ENCODE data around the gene LAS1L. TPM values are rescaled to one million over a fixed set of nuclear protein-coding genes. Genes with fewer than 3 reads are reported as not detected.
"Not testable (repeated sequence)": the region's sequence is repeated elsewhere in the genome, so short reads cannot be mapped to it uniquely, and the experiment has no call there.

Gene LAS1L
- total and polyA plus RNA-seq, 7 experiments from 2014 or later, result 37.2 to 50.2 (median 44.9) TPM

- intact Hi-C loops (cut with micrococcal nuclease), result no loop called here
- H3K27ac Mint-ChIP-seq, result no peak overlapping the region
- H3K9me3 Mint-ChIP-seq, result no peaks in the 10 kb centered on the region
These were observed 32.0 kb downstream of the LAS1L start for GRCh38 chrX:65502618-65503017.

GRCh38 chrX:65493431-65493830 lies 41.2 kb downstream of the LAS1L start:
- Histone ChIP-seq H3K4me3 (ENCODE audit: low read length) (no peak overlapping the region), H3K36me3 (ENCODE audit: control insufficient read depth in 2 of 3, insufficient read depth in 3 of 3, low read length in 3 of 3) (no peaks in the 10 kb centered on the region), H3K9me3 (ENCODE audit: control insufficient read depth in 2 of 3, low read length in 3 of 3) (no peaks in the 10 kb centered on the region), H3K27ac (ENCODE audit: low read depth, low read length) (no peak overlapping the region), H3K4me1 (ENCODE audit: control insufficient read depth in 2 of 2, insufficient read depth in 2 of 2, low read length in 2 of 2) (no peaks in the 10 kb centered on the region), H3K27me3 (ENCODE audit: control insufficient read depth in 2 of 2, insufficient read depth in 2 of 2, low read length in 2 of 2) (no peaks in the 10 kb centered on the region)
- H3K9me3 Mint-ChIP-seq, result no peaks in the 10 kb centered on the region
- no peak overlapping the region for H3K27ac Mint-ChIP-seq
- POLR2A ChIA-PET, result no interaction called here
- peaks cover 0 to 7% (median 0%) of the 10 kb centered on the region in 5 donors for H3K36me3 Mint-ChIP-seq
- no peak for ATAC-seq
- H3K4me3 Mint-ChIP-seq, result no peak overlapping the region
- CTCF ChIA-PET, result no interaction called here
- intact Hi-C loops (cut with micrococcal nuclease), result no loop called here
- H3K4me1 Mint-ChIP-seq, result no peaks in the 10 kb centered on the region
- DNase-seq, result no peak
- no peaks in the 10 kb centered on the region for H3K27me3 Mint-ChIP-seq

More at GRCh38 chrX:65502618-65503017, 32.0 kb downstream of the LAS1L start:
- ATAC-seq (no peak), DNase-seq (no peak)
- H3K4me3 ChIP-seq (ENCODE audit: low read length), result no peak overlapping the region
- Mint-ChIP-seq H3K27me3 (no peaks in the 10 kb centered on the region), H3K4me3 (no peak overlapping the region), H3K36me3 (peaks cover 0 to 5% (median 0%) of the 10 kb centered on the region in 5 donors), H3K4me1 (no peaks in the 10 kb centered on the region)
- H3K27me3 ChIP-seq (ENCODE audit: control insufficient read depth in 2 of 2, insufficient read depth in 2 of 2, low read length in 2 of 2), result no peaks in the 10 kb centered on the region
- no peaks in the 10 kb centered on the region for H3K36me3 ChIP-seq (ENCODE audit: control insufficient read depth in 2 of 3, insufficient read depth in 3 of 3, low read length in 3 of 3)
- no peaks in the 10 kb centered on the region for H3K9me3 ChIP-seq (ENCODE audit: control insufficient read depth in 2 of 3, low read length in 3 of 3)
- H3K4me1 ChIP-seq (ENCODE audit: control insufficient read depth in 2 of 2, insufficient read depth in 2 of 2, low read length in 2 of 2), result no peaks in the 10 kb centered on the region
- ChIA-PET CTCF (no interaction called here), POLR2A (interaction anchor here (0.6 kb wide), 1 partner anchor 15 kb away, joined by 3 read pairs; no protein-coding TSS in a partner anchor)
- H3K27ac ChIP-seq (ENCODE audit: low read depth, low read length), result no peak overlapping the region

- intact Hi-C loops (cut with micrococcal nuclease), result no loop called here
- ATAC-seq (no peak), DNase-seq (no peak)
- H3K4me3 Mint-ChIP-seq, result no peak overlapping the region
- H3K4me1 Mint-ChIP-seq, result no peaks in the 10 kb centered on the region
- ChIA-PET CTCF (no interaction called here), POLR2A (no interaction called here)
- H3K27me3 ChIP-seq (ENCODE audit: control insufficient read depth in 2 of 2, insufficient read depth in 2 of 2, low read length in 2 of 2), result no peaks in the 10 kb centered on the region
- H3K4me1 ChIP-seq (ENCODE audit: control insufficient read depth in 2 of 2, insufficient read depth in 2 of 2, low read length in 2 of 2), result no peaks in the 10 kb centered on the region
- no peaks in the 10 kb centered on the region for H3K9me3 ChIP-seq (ENCODE audit: control insufficient read depth in 2 of 3, low read length in 3 of 3)
- no peaks in the 10 kb centered on the region for H3K27me3 Mint-ChIP-seq
- no peak overlapping the region for H3K4me3 ChIP-seq (ENCODE audit: low read length)
- no peak overlapping the region for H3K27ac Mint-ChIP-seq
- no peaks in the 10 kb centered on the region for H3K9me3 Mint-ChIP-seq
- H3K27ac ChIP-seq (ENCODE audit: low read depth, low read length), result no peak overlapping the region
- no peaks in the 10 kb centered on the region for H3K36me3 ChIP-seq (ENCODE audit: control insufficient read depth in 2 of 3, insufficient read depth in 3 of 3, low read length in 3 of 3)
- H3K36me3 Mint-ChIP-seq, result peaks cover 0 to 7% (median 0%) of the 10 kb centered on the region in 5 donors
These were observed 43.0 kb downstream of the LAS1L start for GRCh38 chrX:65491620-65492019.

- H3K27ac Mint-ChIP-seq, result peak overlapping the region in 2 of 9 donors; percentile 5 to 44
- Histone ChIP-seq H3K9me3 (ENCODE audit: control insufficient read depth in 2 of 3, low read length in 3 of 3) (no peaks in the 10 kb centered on the region), H3K27me3 (ENCODE audit: control insufficient read depth in 2 of 2, insufficient read depth in 2 of 2, low read length in 2 of 2) (no peaks in the 10 kb centered on the region), H3K4me3 (ENCODE audit: low read length) (no peak overlapping the region), H3K27ac (ENCODE audit: low read depth, low read length) (no peak overlapping the region), H3K36me3 (ENCODE audit: control insufficient read depth in 2 of 3, insufficient read depth in 3 of 3, low read length in 3 of 3) (no peaks in the 10 kb centered on the region), H3K4me1 (ENCODE audit: control insufficient read depth in 2 of 2, insufficient read depth in 2 of 2, low read length in 2 of 2) (no peaks in the 10 kb centered on the region)
- DNase-seq (no peak), ATAC-seq (no peak)
- intact Hi-C loops (cut with micrococcal nuclease), result no loop called here
- no peak overlapping the region for H3K4me3 Mint-ChIP-seq
- H3K9me3 Mint-ChIP-seq, result no peaks in the 10 kb centered on the region
- H3K4me1 Mint-ChIP-seq, result no peaks in the 10 kb centered on the region
- ChIA-PET POLR2A (no interaction called here), CTCF (no interaction called here)
- peaks cover 0 to 7% (median 0%) of the 10 kb centered on the region in 5 donors for H3K36me3 Mint-ChIP-seq
- H3K27me3 Mint-ChIP-seq, result no peaks in the 10 kb centered on the region
These were observed 46.1 kb downstream of the LAS1L start for GRCh38 chrX:65488495-65488894.

- POLR2A ChIA-PET, result no interaction called here
- DNase-seq (no peak), ATAC-seq (no peak)
- Histone ChIP-seq H3K27ac (ENCODE audit: low read depth, low read length) (no peak overlapping the region), H3K36me3 (ENCODE audit: control insufficient read depth in 2 of 3, insufficient read depth in 3 of 3, low read length in 3 of 3) (no peaks in the 10 kb centered on the region), H3K9me3 (ENCODE audit: control insufficient read depth in 2 of 3, low read length in 3 of 3) (no peaks in the 10 kb centered on the region), H3K4me1 (ENCODE audit: control insufficient read depth in 2 of 2, insufficient read depth in 2 of 2, low read length in 2 of 2) (no peaks in the 10 kb centered on the region), H3K4me3 (ENCODE audit: low read length) (no peak overlapping the region), H3K27me3 (ENCODE audit: control insufficient read depth in 2 of 2, insufficient read depth in 2 of 2, low read length in 2 of 2) (no peaks in the 10 kb centered on the region)
- H3K36me3 Mint-ChIP-seq, result peaks cover 0 to 26% (median 22%) of the 10 kb centered on the region in 5 donors
- no peaks in the 10 kb centered on the region for H3K4me1 Mint-ChIP-seq
- H3K27me3 Mint-ChIP-seq, result no peaks in the 10 kb centered on the region
- no peak overlapping the region for H3K4me3 Mint-ChIP-seq
- intact Hi-C loops (cut with micrococcal nuclease), result no loop called here
- peaks cover 0 to 16% (median 5%) of the 10 kb centered on the region in 11 donors for H3K9me3 Mint-ChIP-seq
- no peak overlapping the region for H3K27ac Mint-ChIP-seq
- CTCF ChIA-PET, result no interaction called here
These were observed 53.6 kb downstream of the LAS1L start for GRCh38 chrX:65480960-65481359.

- H3K27ac ChIP-seq (ENCODE audit: low read depth, low read length); H3K36me3 ChIP-seq (ENCODE audit: control insufficient read depth in 2 of 3, insufficient read depth in 3 of 3, low read length in 3 of 3); CTCF ChIA-PET; H3K9me3 ChIP-seq (ENCODE audit: control insufficient read depth in 2 of 3, low read length in 3 of 3); ATAC-seq; H3K27me3 Mint-ChIP-seq; H3K4me3 Mint-ChIP-seq; H3K27ac Mint-ChIP-seq; H3K4me1 ChIP-seq (ENCODE audit: control insufficient read depth in 2 of 2, insufficient read depth in 2 of 2, low read length in 2 of 2); DNase-seq; POLR2A ChIA-PET; H3K4me3 ChIP-seq (ENCODE audit: low read length); H3K4me1 Mint-ChIP-seq; H3K27me3 ChIP-seq (ENCODE audit: control insufficient read depth in 2 of 2, insufficient read depth in 2 of 2, low read length in 2 of 2); intact Hi-C loops (cut with micrococcal nuclease): not testable (repeated sequence)
- Mint-ChIP-seq H3K36me3 (peaks cover 0 to 35% (median 29%) of the 10 kb centered on the region in 5 donors), H3K9me3 (peaks cover 0 to 34% (median 7%) of the 10 kb centered on the region in 11 donors)
These were observed 55.5 kb downstream of the LAS1L start for GRCh38 chrX:65479102-65479501.

- H3K36me3 Mint-ChIP-seq, result peaks cover 0 to 42% (median 35%) of the 10 kb centered on the region in 5 donors
- no peaks in the 10 kb centered on the region for H3K4me1 Mint-ChIP-seq
- H3K27ac Mint-ChIP-seq, result no peak overlapping the region
- no peak for ATAC-seq
- CTCF ChIA-PET, result no interaction called here
- H3K9me3 Mint-ChIP-seq, result peaks cover 0 to 38% (median 10%) of the 10 kb centered on the region in 11 donors
- no peaks in the 10 kb centered on the region for H3K27me3 ChIP-seq (ENCODE audit: control insufficient read depth in 2 of 2, insufficient read depth in 2 of 2, low read length in 2 of 2)
- H3K4me3 ChIP-seq (ENCODE audit: low read length), result no peak overlapping the region
- POLR2A ChIA-PET, result no interaction called here
- H3K36me3 ChIP-seq (ENCODE audit: control insufficient read depth in 2 of 3, insufficient read depth in 3 of 3, low read length in 3 of 3), result no peaks in the 10 kb centered on the region
- no peaks in the 10 kb centered on the region for H3K9me3 ChIP-seq (ENCODE audit: control insufficient read depth in 2 of 3, low read length in 3 of 3)
- no peak overlapping the region for H3K27ac ChIP-seq (ENCODE audit: low read depth, low read length)
- H3K4me3 Mint-ChIP-seq, result no peak overlapping the region
- intact Hi-C loops (cut with micrococcal nuclease), result no loop called here
- DNase-seq, result no peak
- H3K27me3 Mint-ChIP-seq, result no peaks in the 10 kb centered on the region
- no peaks in the 10 kb centered on the region for H3K4me1 ChIP-seq (ENCODE audit: control insufficient read depth in 2 of 2, insufficient read depth in 2 of 2, low read length in 2 of 2)
These were observed 58.0 kb downstream of the LAS1L start for GRCh38 chrX:65476564-65476963.

Measured in naive thymus-derived CD4-positive, alpha-beta T cell (primary cell).